Sigmoid colon (tissue), 4 donors: ENCODE measurements around the gene MIAT.

ENCODE experiments used
- EP300 ChIP-seq, 4 donors: sonication (generic); formaldehyde crosslinking; IDR thresholded peaks; one replicate each; pipeline ENCODE4 v1.6.1; 2017; ENCODE audit warnings: antibody characterized with exemption in 4 of 4
- POLR2A ChIP-seq, 2 donors: fragments of 450-650 bp; IDR thresholded peaks; one replicate each; pipeline ENCODE4 v1.6.1; 2016; ENCODE audit warnings: antibody characterized with exemption in 2 of 2, mild to moderate bottlenecking in 2 of 2, moderate library complexity in 2 of 2
- POLR2AphosphoS5 ChIP-seq, 4 donors: sonication (generic); formaldehyde crosslinking; IDR thresholded peaks; one replicate each; pipeline ENCODE4 v1.6.1; 2017; ENCODE audit warnings: antibody characterized with exemption in 4 of 4
- TF ChIP-seq, protein P1 (sequence below), 4 experiments: fragments of 450-650 bp in 3 of 4; fragments of 200-600 bp in 1 of 4; IDR thresholded peaks; one replicate each; pipeline ENCODE4 v1.5.1; 2016 to 2019; ENCODE audit warnings: antibody characterized with exemption in 4 of 4, mild to moderate bottlenecking in 3 of 4, moderate library complexity in 2 of 4

GRCh38 chr22:26651815-26652214 lies 5.6 kb upstream of the MIAT start:
- TF ChIP-seq, protein P1, sequence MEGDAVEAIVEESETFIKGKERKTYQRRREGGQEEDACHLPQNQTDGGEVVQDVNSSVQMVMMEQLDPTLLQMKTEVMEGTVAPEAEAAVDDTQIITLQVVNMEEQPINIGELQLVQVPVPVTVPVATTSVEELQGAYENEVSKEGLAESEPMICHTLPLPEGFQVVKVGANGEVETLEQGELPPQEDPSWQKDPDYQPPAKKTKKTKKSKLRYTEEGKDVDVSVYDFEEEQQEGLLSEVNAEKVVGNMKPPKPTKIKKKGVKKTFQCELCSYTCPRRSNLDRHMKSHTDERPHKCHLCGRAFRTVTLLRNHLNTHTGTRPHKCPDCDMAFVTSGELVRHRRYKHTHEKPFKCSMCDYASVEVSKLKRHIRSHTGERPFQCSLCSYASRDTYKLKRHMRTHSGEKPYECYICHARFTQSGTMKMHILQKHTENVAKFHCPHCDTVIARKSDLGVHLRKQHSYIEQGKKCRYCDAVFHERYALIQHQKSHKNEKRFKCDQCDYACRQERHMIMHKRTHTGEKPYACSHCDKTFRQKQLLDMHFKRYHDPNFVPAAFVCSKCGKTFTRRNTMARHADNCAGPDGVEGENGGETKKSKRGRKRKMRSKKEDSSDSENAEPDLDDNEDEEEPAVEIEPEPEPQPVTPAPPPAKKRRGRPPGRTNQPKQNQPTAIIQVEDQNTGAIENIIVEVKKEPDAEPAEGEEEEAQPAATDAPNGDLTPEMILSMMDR (IDR thresholded peaks at IDR 0.05), result no peak
- no peak for TF ChIP-seq POLR2A (IDR thresholded peaks at IDR 0.05)
- no peak for TF ChIP-seq EP300 (IDR thresholded peaks at IDR 0.05)
- TF ChIP-seq POLR2AphosphoS5 (IDR thresholded peaks at IDR 0.05), result no peak
